HepG2 (cell line): Measurements from ENCODE around the gene SSBP4. TPM values are rescaled to one million over a fixed set of nuclear protein-coding genes. Genes with fewer than 3 reads are reported as not detected.

Source experiments
- AFF4 ChIP-seq: sonication (generic); formaldehyde crosslinking; IDR thresholded peaks from 2 replicates; pipeline ENCODE4 v1.4.0; 2020; ENCODE audit warnings: missing genetic modification reagents
- CBX5 ChIP-seq: sonication (generic); formaldehyde crosslinking; IDR thresholded peaks from 2 replicates; pipeline ENCODE4 v1.4.0; 2020; ENCODE audit warnings: missing genetic modification reagents, borderline replicate concordance
- ELF1 ChIP-seq: sonication (generic); formaldehyde crosslinking; IDR thresholded peaks from 2 replicates; pipeline ENCODE4 v1.4.0; 2020; ENCODE audit warnings: missing genetic modification reagents
- ELF4 ChIP-seq: sonication (generic); formaldehyde crosslinking; IDR thresholded peaks from 2 replicates; pipeline ENCODE4 v1.5.0; 2020; ENCODE audit warnings: missing genetic modification reagents, mild to moderate bottlenecking, moderate library complexity, borderline replicate concordance
- GMEB2 ChIP-seq: IDR thresholded peaks from 2 replicates; pipeline ENCODE4 v1.6.1; 2016; ENCODE audit warnings: missing biosample characterization, missing genetic modification reagents, low read depth
- KDM6A ChIP-seq: IDR thresholded peaks from 2 replicates; pipeline ENCODE4 v1.6.1; 2016; ENCODE audit warnings: low read depth
- KLF12 ChIP-seq: sonication (generic); formaldehyde crosslinking; IDR thresholded peaks from 2 replicates; pipeline ENCODE4 v1.4.0; 2020; ENCODE audit warnings: missing genetic modification reagents, borderline replicate concordance
- NFATC3 ChIP-seq: sonication (generic); formaldehyde crosslinking; IDR thresholded peaks from 2 replicates; pipeline ENCODE4 v1.5.1; 2020; ENCODE audit warnings: mild to moderate bottlenecking, missing genetic modification reagents
- RARG ChIP-seq: sonication (generic); formaldehyde crosslinking; IDR thresholded peaks from 2 replicates; pipeline ENCODE4 v1.4.0; 2020; ENCODE audit warnings: low read depth, mild to moderate bottlenecking, missing genetic modification reagents
- RBAK ChIP-seq: sonication (generic); formaldehyde crosslinking; IDR thresholded peaks from 2 replicates; pipeline ENCODE4 v1.5.1; 2020; ENCODE audit warnings: mild to moderate bottlenecking, missing genetic modification reagents
- SAFB2 ChIP-seq: sonication (generic); formaldehyde crosslinking; IDR thresholded peaks from 2 replicates; pipeline ENCODE4 v1.5.1; 2020; ENCODE audit warnings: missing genetic modification reagents, low read depth, mild to moderate bottlenecking, borderline replicate concordance
- SNAPC2 ChIP-seq: sonication (generic); formaldehyde crosslinking; IDR thresholded peaks from 2 replicates; pipeline ENCODE4 v1.8.1; 2022; ENCODE audit warnings: mild to moderate bottlenecking, missing genetic modification reagents
- TFE3 ChIP-seq: IDR thresholded peaks from 2 replicates; pipeline ENCODE4 v1.6.1; 2016
- TOPORS ChIP-seq: sonication (generic); formaldehyde crosslinking; IDR thresholded peaks from 2 replicates; pipeline ENCODE4 v1.8.0; 2023; ENCODE audit warnings: mild to moderate bottlenecking, missing genetic modification reagents
- TRIM24 ChIP-seq: sonication (generic); formaldehyde crosslinking; IDR thresholded peaks from 2 replicates; pipeline ENCODE4 v1.8.0; 2022; ENCODE audit warnings: mild to moderate bottlenecking, missing genetic modification reagents
- YEATS4 ChIP-seq: sonication (generic); formaldehyde crosslinking; IDR thresholded peaks from 2 replicates; pipeline ENCODE4 v1.4.0; 2020; ENCODE audit warnings: missing genetic modification reagents, borderline replicate concordance
- ZNF44 ChIP-seq: sonication (generic); formaldehyde crosslinking; IDR thresholded peaks from 2 replicates; pipeline ENCODE4 v1.5.1; 2020; ENCODE audit warnings: mild to moderate bottlenecking, missing genetic modification reagents
- ZNF468 ChIP-seq: sonication (generic); formaldehyde crosslinking; IDR thresholded peaks from 2 replicates; pipeline ENCODE4 v1.8.0; 2022; ENCODE audit warnings: mild to moderate bottlenecking, moderate library complexity, missing genetic modification reagents
- ZNF496 ChIP-seq: sonication (generic); formaldehyde crosslinking; IDR thresholded peaks from 2 replicates; pipeline ENCODE4 v1.8.1; 2023; ENCODE audit warnings: mild to moderate bottlenecking, moderate library complexity, missing genetic modification reagents; ENCODE audit not compliant: insufficient replicate concordance
- ZNF577 ChIP-seq: sonication (generic); formaldehyde crosslinking; IDR thresholded peaks from 2 replicates; pipeline ENCODE4 v1.4.0; 2020; ENCODE audit warnings: mild to moderate bottlenecking, low read depth, missing genetic modification reagents, borderline replicate concordance
- ZNF790 ChIP-seq: sonication (generic); formaldehyde crosslinking; IDR thresholded peaks from 2 replicates; pipeline ENCODE4 v1.8.0; 2022; ENCODE audit warnings: missing genetic modification reagents, mild to moderate bottlenecking, borderline replicate concordance
- ZSCAN22 ChIP-seq: sonication (generic); formaldehyde crosslinking; IDR thresholded peaks from 2 replicates; pipeline ENCODE4 v1.4.0; 2020; ENCODE audit warnings: mild to moderate bottlenecking, missing genetic modification reagents
- polyA plus RNA-seq, 8 experiments: library from polyadenylated mRNA; depleted of rRNA in 3 of 8; stranded (reverse) in 7 of 8; unstranded in 1 of 8; fragments of >200 nt; fragmentation: Illumina TruSeq in 4 of 8; extraction: Trizol in 4 of 8; gene quantifications; 2 replicates each; pipeline versions ENCODE4 v1.2.1 to v1.2.3, GENCODE V29; 2011 to 2016; ENCODE audit warnings: low read depth in 4 of 8, missing spikeins in 1 of 8, mixed read lengths in 1 of 8; ENCODE audit not compliant: insufficient read depth in 1 of 8
- total RNA-seq, 5 experiments: library from RNA; depleted of rRNA; stranded (reverse); fragments of >200 nt; fragmentation: Illumina TruSeq; extraction: Trizol; gene quantifications; 2 replicates each; pipeline ENCODE4 v1.2.3, GENCODE V29; 2016; ENCODE audit warnings: low read depth in 1 of 5

The SSBP4 gene
- total and polyA plus RNA-seq, 2 of the 13 experiments (the other 11 are each of a cell fraction or from before 2014, with no cell fraction given) = 20.8 to 39.5 TPM

- peak; percentile 97 for TF ChIP-seq AFF4 (CRISPR knock-in tag)
- no peak for TF ChIP-seq GMEB2 (CRISPR knock-in tag)
- no peak for TF ChIP-seq ZNF496 (CRISPR knock-in tag)
- TF ChIP-seq ZSCAN22 = peak; percentile 70; the same call in 1 of the 2 replicates
- peak; percentile 41 for TF ChIP-seq SNAPC2 (CRISPR knock-in tag)
- no peak for TF ChIP-seq ZNF44 (CRISPR knock-in tag)
- TF ChIP-seq ELF4 = peak; percentile 80; the same call in 1 of the 2 replicates
- TF ChIP-seq KDM6A (CRISPR knock-in tag) = no peak; the same call in none of the 2 replicates
- peak; percentile 70 for TF ChIP-seq TFE3 (CRISPR knock-in tag)
- TF ChIP-seq ELF1 (CRISPR knock-in tag) = peak; percentile 33
- no peak; the same call in 1 of the 2 replicates for TF ChIP-seq SAFB2
- TF ChIP-seq RARG = 0 out of 2 replicates have a peak, but pooled peaks have one; percentile 81
- TF ChIP-seq ZNF468 = 0 out of 2 replicates have a peak, but pooled peaks have one; percentile 65
- TF ChIP-seq YEATS4 = peak; percentile 79; the same call in 1 of the 2 replicates
- TF ChIP-seq ZNF577 (CRISPR knock-in tag) = no peak
- TF ChIP-seq RBAK (CRISPR knock-in tag) = no peak
- no peak; the same call in 1 of the 2 replicates for TF ChIP-seq NFATC3 (CRISPR knock-in tag)
- TF ChIP-seq CBX5 = peak; percentile 60; the same call in 1 of the 2 replicates
- TF ChIP-seq KLF12 = peak; percentile 94
- TF ChIP-seq ZNF790 (CRISPR knock-in tag) = peak; percentile 62; the same call in 1 of the 2 replicates
- TF ChIP-seq TRIM24 (CRISPR knock-in tag) = no peak
- peak; percentile 100 for TF ChIP-seq TOPORS (CRISPR knock-in tag)
Measured at GRCh38 chr19:18385675-18386542, 33.3 kb upstream of the SSBP4 start, which contains the start of gene GDF15 (continued).
